Inferior parietal cortex (tissue), 1 donor: ENCODE measurements around the gene NT5C1B.

ENCODE experiments used
- DNase-seq: peaks from one replicate; pipeline ENCODE4 v3.0.0-alpha.2; 2016; ENCODE audit errors: extremely low spot score

Gene NT5C1B

DNA sequence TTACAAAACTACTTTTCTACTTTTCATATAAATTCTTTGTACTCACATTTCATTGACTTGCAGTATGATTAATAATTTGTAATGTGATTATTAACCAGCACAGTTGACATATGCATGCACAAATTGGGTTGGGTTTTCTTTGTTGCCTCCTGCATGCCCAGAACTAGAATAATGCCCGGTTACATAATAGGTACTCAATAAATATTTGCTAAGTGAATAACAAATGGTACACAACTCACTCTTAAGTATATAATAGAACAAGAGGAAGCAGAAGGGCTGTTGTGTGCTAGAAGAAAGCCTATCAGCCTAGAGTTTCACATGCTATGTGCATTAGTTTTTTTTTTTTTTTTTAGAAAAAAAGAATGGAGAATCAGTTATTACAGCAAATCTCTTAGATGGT lies 38.2 kb downstream of the NT5C1B start:
- no peak for DNase-seq

DNA sequence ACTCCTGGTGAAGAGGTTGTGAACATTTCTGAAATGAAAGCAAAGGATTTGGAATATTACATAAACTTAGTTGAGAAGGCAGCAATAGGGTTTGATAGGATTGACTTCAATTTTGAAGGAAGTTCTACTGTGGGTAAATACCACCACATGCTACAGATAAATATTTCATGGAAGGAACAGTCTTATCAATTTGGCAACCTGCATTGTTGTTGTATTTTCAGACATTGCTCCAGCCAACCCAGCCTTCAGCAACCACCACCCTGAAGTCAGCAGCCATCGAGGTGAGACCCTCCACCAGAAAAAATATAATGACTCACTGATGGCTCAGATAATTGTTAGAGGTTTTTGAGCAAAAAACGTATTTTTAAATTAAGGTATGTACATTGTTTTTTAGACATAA lies 38.9 kb downstream of the NT5C1B start:
- no peak for DNase-seq

DNA sequence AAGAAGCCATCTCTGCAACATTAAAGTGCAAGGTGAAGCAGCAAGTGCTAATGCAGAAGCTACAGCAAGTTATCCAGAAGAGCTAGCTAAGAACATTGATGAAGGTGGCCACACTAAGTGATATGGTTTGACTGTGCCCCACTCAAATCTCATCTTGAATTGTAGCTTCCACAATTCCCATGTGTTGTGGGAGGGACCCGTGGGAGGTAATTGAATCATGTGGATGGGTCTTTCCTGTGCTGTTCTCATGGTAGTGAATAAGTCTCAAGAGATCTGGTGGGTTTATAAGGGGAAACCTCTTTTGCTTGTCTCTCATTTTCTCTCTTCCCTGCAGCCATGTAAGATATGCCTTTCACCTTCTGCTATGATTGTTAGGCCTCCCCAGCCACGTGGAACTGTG lies 40.3 kb downstream of the NT5C1B start:
- no peak for DNase-seq

DNA sequence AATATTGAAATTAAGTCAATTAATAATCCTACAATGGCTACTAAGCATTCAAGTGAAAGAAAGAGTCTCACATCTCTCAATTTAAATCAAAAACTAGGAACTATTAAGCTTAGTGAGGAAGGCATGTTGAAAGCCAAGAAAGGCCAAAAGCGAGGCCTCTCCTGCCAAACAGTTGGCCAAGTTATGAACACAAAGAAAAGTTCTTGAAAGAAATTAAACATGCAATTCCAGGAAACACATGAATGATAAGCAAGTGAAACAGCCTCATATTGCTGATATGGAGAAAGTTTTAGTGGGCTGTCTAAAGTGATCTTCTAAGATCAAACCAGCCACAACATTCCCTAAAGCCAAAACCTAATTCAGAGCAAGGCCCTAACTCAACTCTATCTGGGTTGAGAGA lies 40.7 kb downstream of the NT5C1B start:
- DNase-seq: no peak

DNA sequence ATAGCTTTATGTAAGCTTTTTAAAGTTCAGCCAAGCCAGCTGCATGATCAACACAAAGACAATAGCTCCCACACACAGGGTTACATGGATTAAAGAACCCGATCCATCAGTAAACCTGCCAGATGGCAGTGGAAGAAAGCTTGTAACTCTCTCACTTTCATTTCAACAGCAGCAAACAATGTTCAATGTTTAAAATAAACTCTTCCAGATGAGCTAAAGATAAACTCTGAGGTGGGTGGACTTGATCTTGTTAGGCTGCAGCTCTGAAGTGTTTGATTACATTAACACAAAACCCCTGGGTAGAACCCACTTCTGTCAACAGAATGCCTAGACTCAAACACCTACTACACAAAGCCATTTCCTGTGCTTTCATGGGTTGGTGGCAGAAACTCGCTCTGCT lies 42.8 kb downstream of the NT5C1B start:
- no peak for DNase-seq

DNA sequence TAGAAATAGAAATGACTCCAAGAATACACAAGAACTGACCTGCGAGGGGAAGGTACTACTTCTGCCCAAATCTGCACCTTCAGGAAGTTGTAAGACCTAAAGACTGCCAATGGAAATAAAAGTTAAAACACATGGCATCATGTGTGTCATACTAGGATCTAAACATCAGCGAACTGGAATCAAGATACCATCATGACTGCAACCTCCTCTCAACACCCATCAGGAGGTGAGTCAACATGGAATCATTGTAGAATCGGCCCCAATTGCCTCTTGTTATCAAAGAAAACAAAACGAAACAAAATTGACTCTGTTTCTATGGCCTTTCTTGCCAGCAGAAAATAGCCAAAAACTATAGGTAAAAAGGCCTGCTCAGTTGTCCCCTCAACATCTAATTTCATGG lies 44.0 kb downstream of the NT5C1B start:
- DNase-seq: no peak

DNA sequence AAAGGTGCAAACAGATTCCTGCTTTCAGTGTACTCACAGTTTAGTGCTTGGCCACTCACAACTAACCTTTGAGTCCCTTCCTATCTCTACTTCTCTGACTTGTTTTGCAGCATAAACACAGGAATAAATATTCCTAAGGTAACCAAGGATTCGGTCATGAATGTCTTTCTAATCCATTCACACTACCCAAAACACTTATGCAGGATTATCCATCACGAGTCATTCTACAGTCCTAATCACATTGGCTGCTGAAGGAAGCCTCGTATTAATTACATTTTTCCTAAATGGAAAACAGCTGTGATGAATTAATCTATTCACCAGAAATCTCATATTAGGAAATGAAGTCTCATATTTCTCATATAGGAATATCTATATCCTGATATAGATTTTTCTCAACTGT lies 45.2 kb downstream of the NT5C1B start:
- no peak for DNase-seq

DNA sequence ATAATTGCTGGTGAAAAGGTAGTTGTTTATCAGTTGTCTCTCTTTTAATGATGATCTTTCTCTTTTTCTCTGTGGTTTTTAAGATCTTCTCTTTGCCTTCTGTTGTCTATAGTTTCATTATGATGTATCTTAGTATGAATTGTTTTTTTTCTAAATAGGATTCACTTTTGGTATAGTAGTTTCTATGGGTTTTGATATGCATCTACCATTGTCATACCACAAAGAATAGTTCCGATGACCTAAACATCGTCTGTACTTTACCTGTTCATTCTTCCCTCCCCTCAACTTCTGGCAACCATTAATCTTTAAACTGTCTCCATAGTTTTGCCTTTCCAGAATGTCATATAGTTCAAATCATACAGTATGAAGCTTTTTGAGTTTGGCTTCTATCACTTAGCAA lies 48.5 kb downstream of the NT5C1B start:
- no peak for DNase-seq

DNA sequence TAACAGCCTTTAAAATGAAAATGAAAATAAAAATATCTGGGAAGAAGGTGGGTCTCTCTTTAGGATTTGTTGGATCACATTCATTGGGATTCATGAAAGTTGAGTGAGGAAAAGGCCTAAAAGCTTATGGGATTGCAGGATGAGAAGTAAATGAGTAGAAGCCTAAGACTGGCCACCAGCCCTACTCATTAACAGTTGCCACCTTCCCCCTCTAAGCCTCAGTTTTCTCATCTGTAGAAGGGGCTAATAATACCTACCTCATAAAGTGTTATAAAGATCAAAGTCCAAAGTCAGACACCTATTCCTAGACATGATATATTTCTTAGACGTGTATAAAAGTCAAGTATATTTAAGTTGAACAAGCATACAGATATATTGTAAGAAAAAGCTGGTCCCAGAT lies 52.7 kb downstream of the NT5C1B start:
- DNase-seq: no peak

DNA sequence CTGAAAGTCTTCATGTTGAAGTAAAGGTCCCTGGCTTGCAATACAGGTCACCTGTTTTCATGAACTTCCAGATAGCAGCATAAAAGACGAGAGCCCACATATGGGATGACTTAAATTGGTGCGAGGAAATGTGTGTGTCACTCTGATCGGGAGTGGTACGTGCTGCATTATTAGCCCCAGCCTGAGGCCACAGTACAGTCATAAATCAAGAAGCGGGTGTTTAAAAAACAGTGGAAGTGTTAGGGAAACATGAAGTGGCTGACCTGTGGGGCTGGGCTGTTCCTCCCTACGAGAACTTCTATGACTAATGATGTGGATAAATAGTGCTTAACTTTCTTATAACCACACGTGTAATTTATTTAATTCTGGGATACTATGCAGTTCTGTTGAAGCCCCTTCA lies 53.3 kb downstream of the NT5C1B start:
- DNase-seq: no peak

DNA sequence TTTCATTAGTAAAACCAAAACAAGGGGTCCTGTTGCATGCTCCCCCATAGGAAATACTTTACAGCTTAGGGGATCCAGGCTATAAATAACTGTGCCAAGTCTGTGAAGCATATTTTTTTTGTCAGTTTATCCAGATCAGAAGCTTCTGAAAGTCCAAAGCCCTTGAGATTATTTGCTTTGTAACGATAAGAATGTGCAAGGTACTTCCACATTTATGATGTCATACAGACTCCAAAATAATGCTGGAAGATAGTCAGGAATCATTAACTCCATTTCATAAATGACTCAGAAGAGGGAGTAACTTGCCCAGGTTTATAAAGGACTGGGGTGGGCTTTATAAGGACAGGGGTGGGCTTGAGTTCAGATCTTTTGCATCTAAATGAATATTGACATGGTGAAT lies 58.2 kb downstream of the NT5C1B start:
- no peak for DNase-seq

DNA sequence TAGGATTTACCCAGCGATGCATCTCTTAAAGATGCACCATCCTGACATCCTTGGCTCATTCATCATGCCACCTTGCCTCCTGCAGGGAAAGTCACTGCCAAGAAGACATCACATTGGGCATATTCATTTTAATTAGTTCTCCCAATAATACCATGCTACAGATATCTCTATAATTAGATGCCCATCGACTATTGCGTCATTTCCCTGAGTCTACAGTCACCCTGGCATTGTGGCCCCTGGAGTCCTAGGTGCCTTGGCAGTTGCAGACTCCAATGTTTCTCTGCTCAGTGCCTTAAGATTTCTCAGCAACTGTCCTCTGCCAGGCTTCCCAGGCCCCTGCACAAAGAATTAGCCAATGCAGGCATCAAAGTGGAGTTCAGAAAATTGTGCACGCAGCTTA lies 61.5 kb downstream of the NT5C1B start:
- no peak for DNase-seq

DNA sequence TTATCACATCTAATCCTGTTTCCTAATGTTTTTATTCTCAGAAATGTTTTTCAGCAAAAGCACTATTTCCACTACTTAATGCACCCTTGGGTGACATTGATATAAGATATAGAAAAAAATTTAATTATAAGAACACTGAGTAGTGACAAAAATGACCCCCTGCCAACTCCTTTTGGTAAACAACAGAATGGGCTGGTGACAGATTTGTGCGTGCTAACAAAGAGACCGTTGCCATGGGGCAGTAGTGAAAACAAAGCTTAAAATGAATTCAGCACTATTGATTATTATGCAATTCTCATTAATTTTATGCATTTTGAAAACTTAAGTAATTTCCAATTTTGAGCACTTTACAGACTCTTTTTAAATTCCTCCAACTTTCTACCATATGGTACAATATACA lies 62.0 kb downstream of the NT5C1B start:
- DNase-seq: no peak

DNA sequence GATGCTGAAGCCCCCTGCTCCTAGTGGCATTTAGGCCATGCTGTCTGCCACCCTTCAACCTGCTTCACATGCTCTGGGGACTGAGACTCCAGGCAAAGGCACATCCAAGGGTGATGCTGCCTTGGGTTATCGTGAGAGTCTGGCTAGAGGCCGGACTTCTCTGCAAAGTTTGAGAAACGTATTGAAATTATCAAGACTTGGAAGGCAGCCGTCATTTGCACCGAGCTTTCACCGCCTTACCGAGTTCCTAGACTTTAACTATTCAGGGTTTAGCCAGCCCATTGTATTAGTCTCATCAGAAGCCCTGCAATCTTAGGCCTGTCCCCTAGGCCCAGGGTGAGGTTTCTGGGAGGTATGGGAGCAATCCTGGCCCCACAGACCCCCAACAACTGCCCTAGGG lies 62.9 kb downstream of the NT5C1B start:
- DNase-seq: no peak

DNA sequence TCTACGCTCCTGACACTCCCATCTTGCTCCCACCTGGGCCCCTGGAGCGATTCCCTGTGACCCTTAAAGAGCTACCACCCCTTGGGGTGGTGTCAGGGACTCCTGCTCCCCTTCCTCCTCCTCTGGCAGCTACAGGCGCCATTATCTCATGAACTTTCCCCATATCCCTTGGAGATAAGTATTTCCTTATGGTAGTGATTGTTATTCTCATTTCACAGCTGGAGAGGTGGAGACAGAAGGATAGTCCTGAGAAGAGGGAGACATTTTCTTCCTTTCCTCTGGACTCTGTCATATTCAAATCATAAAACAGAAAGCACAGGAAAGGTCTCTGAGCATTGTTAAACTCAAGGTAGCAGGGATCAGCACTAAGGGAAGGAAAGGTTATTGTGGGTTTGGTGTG lies 63.5 kb downstream of the NT5C1B start:
- no peak for DNase-seq

DNA sequence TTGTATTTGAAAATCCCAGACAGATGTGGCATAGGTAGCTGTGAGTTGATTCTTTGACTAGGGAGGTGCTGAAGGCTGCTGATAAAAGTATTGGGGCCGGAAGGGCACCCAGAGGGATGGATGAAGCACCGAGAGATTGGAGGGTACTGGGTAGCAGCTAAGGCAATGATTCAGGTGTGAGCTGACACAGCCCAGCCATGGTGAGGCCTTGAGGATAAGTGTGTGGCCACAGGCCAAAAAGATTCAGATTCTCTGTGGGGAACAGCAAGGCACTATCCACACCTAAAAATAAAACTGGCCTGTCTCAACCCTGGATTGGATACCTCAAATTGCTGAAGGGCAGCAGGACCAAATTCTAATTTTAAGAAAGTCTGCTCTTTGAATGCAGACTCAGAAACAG lies 64.1 kb downstream of the NT5C1B start:
- no peak for DNase-seq

DNA sequence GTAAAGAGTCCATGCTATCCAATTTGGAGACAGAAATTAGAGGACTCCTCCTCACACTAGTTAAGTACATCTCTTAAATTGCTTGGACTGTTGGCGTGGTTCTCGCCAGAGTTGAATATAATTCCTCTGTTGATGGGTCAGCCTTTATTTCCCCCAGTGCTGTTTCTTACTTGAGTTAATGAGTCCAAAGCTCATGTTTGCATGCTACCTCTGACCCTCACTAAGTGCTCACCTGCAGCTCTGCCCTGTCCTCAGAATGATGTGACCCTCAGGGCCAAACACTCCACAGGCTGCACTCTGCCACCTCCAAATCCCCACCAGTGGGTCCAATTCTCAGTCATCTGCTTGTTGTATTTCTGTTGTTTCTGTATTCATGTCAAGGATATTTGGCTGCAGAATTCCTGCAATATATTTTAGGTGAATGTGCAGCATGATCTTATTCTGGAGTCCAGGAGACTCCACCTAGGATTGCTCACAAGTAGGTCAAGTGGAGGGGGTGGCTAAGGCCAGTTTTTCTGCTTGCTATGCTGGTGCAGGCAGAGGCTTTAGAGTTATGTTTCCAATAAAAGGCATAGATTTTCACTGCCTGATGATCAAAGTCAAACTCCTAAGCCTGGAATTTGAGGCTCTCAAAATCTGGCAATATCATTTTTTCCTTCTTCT lies 66.8 kb downstream of the NT5C1B start:
- no peak for DNase-seq

DNA sequence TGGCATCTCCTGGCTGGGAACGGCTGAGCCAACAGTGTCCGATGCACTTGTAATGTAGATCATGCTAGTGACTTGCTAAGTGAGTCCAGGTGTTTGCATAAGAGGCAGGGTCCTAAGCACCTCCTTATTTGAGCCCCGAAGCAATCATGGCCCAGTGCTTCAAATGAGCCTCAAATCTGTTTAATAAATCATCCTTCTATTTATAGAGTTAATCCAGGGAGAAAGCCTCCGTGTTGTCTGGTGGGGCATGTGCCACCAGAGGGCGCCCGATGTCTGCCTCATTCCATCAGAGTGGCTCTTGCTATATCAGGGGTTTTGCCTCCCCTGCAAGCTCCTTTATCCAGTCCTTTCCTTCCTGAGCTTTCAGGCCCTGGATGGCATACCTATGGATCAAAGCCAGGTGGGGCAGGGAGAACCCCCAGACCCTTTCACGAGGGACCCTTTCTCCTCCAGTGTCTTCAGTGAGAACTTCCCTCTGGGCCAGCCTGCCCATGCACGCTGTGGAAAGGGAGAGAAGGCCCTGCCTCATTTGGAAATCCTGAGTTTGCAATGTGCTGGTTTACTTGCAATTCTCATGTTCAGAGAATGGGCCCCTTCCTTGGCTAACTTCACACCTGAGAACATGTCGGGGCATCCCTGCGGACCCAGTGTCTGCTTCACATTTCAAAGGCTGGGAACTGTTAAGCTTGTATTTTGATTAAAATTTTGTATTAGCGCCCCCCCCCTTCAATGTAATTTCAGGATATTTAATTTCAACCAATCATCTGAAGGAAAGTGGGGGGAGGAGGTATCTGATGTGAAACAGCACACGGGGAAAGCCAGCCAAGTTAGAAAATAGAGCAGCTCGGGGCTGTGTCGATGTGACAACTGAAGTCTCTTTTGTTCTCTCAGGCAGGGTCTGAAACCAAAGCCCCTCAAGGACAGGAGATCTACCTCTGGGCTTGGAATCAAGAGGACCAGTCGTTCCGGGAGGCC lies 68.6 kb downstream of the NT5C1B start:
- peak; percentile 83 for DNase-seq

DNA sequence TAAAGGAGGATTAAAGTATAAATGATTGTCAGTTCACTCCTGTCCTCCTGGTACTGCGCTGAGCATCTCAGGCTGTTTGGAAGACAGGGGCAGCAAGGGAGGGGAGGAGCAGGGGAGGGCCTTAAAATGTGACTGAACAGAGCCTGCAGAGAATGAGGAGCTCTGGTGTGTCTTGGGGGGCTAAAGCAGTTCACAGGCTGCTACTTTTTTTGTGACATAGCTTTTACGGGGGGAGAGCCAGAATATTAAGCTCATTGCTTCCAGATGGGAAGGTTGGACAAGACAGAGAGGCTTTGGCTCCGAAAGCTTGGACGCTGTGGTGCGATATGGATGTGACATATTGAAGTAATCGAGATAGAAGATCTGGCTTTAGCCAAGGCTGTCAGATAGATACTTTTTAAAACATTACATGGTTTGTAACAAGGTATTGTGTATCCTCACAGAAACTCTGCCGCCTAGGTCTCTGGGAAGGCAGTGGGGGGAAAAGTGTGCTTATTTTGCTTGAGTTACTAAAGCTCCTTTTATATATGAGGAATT lies 69.4 kb downstream of the NT5C1B start:
- no peak for DNase-seq

DNA sequence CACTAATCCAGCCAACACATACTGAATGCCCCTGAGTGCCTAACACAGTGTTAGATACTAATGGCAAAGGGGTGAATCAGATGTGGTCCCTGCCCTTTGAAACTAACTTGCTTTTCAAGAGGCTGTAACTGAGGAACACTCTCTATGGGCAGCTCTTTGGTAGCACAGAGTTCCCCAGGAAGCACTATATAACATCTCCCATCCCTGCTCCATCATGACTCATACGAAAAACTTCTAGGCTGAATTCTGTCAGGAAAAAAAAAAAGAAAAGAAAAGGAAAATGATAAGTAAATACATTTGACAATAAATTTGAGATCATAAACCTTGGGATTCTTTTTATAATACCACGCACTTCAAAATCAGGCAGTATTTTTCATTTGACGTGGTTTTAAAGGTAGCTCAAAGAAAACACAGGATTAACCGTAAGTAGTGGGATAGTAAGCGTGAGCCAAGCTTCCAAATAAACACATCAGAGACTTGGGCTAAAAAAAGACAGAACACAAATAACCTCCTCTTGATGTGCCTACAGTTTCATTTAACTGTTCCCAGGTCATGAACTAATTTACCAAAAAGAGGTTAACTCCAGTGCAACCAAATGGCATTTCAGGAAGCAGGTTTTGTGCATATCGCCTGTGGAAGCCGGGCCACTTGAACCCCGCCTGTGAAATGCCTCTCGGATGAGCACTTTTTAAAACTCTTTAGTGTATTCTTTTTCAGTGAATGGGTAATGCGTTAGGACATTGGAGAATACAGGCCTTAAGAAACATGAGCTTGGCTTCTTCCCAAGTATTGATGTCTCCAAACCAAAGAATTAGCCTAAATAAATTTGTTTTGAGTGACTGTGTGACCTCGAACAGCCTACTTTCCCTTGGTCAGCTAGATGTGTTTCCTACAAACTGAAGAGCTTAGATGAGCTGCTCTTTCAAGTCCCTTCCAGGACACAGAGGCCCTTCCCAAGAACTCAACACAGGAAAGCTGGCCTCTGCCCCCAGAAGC lies 71.0 kb downstream of the NT5C1B start:
- DNase-seq: no peak

DNA sequence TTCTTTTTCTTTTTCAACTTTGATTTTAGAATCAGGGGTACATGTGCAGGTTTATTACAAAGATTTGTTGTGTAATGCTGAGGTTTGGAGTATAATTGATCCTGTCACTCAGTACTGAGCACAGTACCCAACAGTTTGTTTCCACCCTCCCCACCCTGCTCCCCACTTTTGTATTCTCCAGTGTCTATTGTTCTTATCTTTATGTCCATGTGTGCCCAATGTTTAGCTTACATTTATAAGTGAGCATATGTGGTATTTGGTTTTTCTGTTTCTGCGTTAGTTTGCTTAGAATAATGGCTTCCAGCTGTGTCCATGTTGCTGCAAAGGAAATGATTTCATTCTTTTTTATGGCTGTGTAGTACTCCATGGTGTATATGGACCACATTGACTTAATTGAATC lies 72.0 kb downstream of the NT5C1B start:
- no peak for DNase-seq

DNA sequence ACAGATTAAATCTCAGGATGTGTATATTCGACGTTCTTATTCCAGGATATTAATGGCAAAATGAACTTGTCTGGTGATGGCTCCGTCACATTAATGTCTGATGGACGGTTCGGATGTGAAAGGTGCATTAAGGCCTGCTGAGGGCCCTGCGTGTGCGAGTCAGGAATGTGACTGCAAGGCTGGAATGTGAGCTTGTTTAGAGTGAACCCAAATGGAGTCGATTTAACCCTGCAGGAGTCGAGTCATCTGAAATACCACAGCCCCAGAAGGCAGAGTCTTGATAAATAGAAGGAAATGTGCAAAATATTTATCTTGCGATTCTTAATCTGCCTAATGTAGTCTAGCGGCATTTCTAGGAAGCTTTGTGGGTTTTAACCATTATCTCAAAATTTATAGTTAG lies 73.3 kb downstream of the NT5C1B start:
- no peak for DNase-seq
